ENCODE measurements around the gene ARMC9. TPM values are rescaled to one million over a fixed set of nuclear protein-coding genes. Genes with fewer than 3 reads are reported as not detected.

Gene ARMC9
- total and polyA plus RNA-seq, 2 donors (not counting 3 experiments of a cell fraction or from before 2014, with no cell fraction given): 16.4 to 24.2 TPM

DNA sequence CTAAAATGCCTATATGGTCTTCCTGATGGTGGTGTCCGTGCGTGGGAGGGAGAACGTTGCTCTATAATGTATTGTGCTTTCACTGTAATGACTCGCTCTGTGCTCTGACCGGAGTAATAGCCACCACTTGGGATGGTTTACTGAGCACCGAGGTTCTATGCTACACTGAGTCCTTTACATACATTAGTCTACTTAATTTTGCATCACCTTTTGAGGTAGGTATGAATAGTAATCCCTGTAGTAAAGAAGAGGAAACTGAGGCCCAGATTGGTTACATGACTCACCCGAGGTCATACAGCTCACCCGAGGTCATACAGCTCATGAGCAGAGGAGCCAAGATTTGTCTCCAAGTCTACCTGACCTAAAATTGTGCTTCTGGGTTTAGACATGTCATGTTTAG lies 79.5 kb downstream of the ARMC9 start:
- CTCF ChIA-PET: interaction anchor here (0.7 kb wide), 1 partner anchor 166 kb away, joined by 4 read pairs; no protein-coding TSS in a partner anchor

More for the DNA sequence above, 79.5 kb downstream of the ARMC9 start:
- POLR2A ChIA-PET: no interaction called here
- BruUV-seq (replicated peaks): no TSS peak
- H3K36me3 ChIP-seq (ENCODE audit: control insufficient read depth in 2 of 2, extremely low read depth in 1 of 2, insufficient read depth in 2 of 2, low read length in 2 of 2): peaks cover 0 to 7% of the 10 kb centered on the region in 2 experiments
- no peaks in the 10 kb centered on the region for H3K9me1 ChIP-seq (replicated peaks; ENCODE audit: control insufficient read depth, extremely low read depth, insufficient read depth, low read length)
- DNase-seq (ENCODE audit: low read depth, low spot score) (no peak), FAIRE-seq (no peak)
- no peak overlapping the region for H3K4me3 ChIP-seq (replicated peaks in 1 of 3; ENCODE audit: insufficient read depth in 1 of 3, low read depth in 1 of 3, low read length in 3 of 3)
- no peak overlapping the region for H3K27ac ChIP-seq (ENCODE audit: insufficient read depth, low read depth, low read length)
- intact Hi-C loops (cut with micrococcal nuclease) (no loop called here), dilution Hi-C loops (cut with MboI; ENCODE audit: extremely low pct_ligation_motif_present, low sequenced_read_pairs) (no loop called here)
- H3K4me2 ChIP-seq (ENCODE audit: insufficient read depth, low read length): no peak overlapping the region
- H4K20me1 ChIP-seq (replicated peaks; ENCODE audit: control insufficient read depth, extremely low read depth, insufficient read depth, low read length): no peaks in the 10 kb centered on the region
- no peak overlapping the region for H2AFZ ChIP-seq (ENCODE audit: low read depth, low read length)
- TF ChIP-seq FOS (IDR thresholded peaks at IDR 0.05; ENCODE audit: borderline replicate concordance, insufficient read depth, low read length) (no peak), CTCF (IDR thresholded peaks at IDR 0.05; ENCODE audit: extremely low read depth in 1 of 2, insufficient read depth in 1 of 2, low read depth in 1 of 2, low read length in 2 of 2) (no peak), POLR2AphosphoS5 (IDR thresholded peaks at IDR 0.05; ENCODE audit: insufficient read depth, low read depth, low read length) (no peak), POLR2A (IDR thresholded peaks at IDR 0.05; ENCODE audit: low read depth, low read length) (no peak), EZH2 (IDR thresholded peaks at IDR 0.05; ENCODE audit: borderline replicate concordance, low read depth, low read length, severe bottlenecking) (no peak), JUN (IDR thresholded peaks at IDR 0.05; ENCODE audit: borderline replicate concordance, insufficient read depth, insufficient read length, low read depth) (no peak), GATA2 (IDR thresholded peaks at IDR 0.05; ENCODE audit: insufficient read depth, insufficient read length, low read depth, low read length) (no peak), MAX (IDR thresholded peaks at IDR 0.05; ENCODE audit: insufficient read depth, insufficient read length) (no peak), MYC (IDR thresholded peaks at IDR 0.05; ENCODE audit: low read depth, low read length) (no peak)
- no peaks in the 10 kb centered on the region for H3K4me1 ChIP-seq (ENCODE audit: control insufficient read depth, extremely low read depth, insufficient read depth, low read length)
- H3K27me3 ChIP-seq (ENCODE audit: control insufficient read depth in 2 of 2, insufficient read depth in 2 of 2, low read length in 2 of 2): no peaks in the 10 kb centered on the region
- H3K9me3 ChIP-seq (replicated peaks; ENCODE audit: control insufficient read depth, insufficient read depth, low read length): no peaks in the 10 kb centered on the region
- no peaks in the 10 kb centered on the region for H3K79me2 ChIP-seq (ENCODE audit: control insufficient read depth, insufficient read depth, low read length)
- no peak overlapping the region for H3K9ac ChIP-seq (replicated peaks; ENCODE audit: extremely low read depth, insufficient read depth, low read length)

Measured in endothelial cell of umbilical vein (primary cell).